ENCODE results near the gene TUBGCP3. TPM values are rescaled to one million over a fixed set of nuclear protein-coding genes. Genes with fewer than 3 reads are reported as not detected.

TUBGCP3 gene
- total and polyA plus RNA-seq, 2 donors from 2014 or later, result 9.1 to 33.2 TPM

GRCh38 chr13:112608212-112608611, 20.3 kb upstream of the TUBGCP3 start:
- H3K36me3 ChIP-seq (ENCODE audit: control insufficient read depth in 2 of 3, insufficient read depth in 3 of 3, low read length in 3 of 3), result no peaks in the 10 kb centered on the region
- DNase-seq, result no peak
- intact Hi-C loops (cut with DNase I), result no loop called here
- H3K4me3 ChIP-seq (ENCODE audit: low read length in 3 of 3), result no peak overlapping the region
- TF ChIP-seq CTCF (IDR thresholded peaks at IDR 0.05; ENCODE audit: borderline replicate concordance, extremely low read depth, insufficient read depth), result no peak
- no peak for FAIRE-seq
- peaks cover 0 to 7% (median 0%) of the 10 kb centered on the region in 3 donors for H3K4me1 ChIP-seq (ENCODE audit: control insufficient read depth in 2 of 3, insufficient read depth in 2 of 3, low read depth in 1 of 3, low read length in 3 of 3)
- no peaks in the 10 kb centered on the region for H3K9me3 ChIP-seq (ENCODE audit: control insufficient read depth in 2 of 3, insufficient read depth in 1 of 3, low read length in 3 of 3)
- H3K27ac ChIP-seq (ENCODE audit: low read depth in 2 of 2, low read length in 2 of 2), result no peak overlapping the region
- no peak overlapping the region for H3K9ac ChIP-seq (ENCODE audit: low read length in 3 of 3)
- no peaks in the 10 kb centered on the region for H3K27me3 ChIP-seq (ENCODE audit: control insufficient read depth, insufficient read depth, low read length)

DNA sequence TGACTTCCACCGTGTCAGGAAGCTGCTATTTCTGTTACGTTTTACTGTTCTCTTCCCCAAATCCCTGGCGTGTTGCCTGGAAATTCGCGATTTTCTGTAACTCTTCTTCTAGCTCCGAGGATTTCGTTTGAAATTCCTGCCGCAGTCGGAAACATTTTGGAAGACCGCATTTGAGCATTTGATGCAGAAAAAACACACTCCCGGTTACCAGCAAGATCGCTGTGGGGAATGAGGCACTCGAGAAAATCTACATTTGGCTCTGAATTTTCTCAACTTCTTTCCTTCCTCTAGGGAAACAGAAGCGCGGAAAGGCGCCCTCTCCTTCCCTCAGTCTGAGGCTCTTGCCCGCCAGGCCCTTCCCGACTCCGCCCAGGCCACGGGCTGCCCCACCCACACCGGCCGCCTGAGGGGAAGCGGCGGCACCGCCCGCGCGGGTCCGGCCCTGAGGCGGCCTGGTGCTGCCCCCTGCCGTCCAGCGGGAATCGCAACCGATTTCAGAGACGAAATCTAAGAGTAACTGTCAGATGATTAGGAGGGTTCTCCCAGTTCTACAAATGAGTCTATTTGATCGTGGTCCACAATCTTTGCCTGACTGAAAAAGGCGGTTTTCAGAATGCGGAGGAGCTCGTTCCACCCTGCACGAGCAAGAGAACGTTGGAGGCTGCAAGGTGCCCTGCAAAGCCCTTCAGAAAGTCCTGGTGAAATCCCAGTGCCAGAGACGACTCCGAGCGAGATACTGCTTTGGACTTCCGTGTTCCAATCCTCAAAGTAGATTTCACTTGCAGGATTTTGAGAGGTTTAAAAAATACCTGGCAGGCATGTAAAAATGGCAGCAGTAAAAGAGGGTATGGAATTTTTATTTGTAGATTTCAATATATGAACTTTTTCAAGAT, 18.4 kb upstream of the TUBGCP3 start:
- peak; percentile 99 for TF ChIP-seq CTCF (IDR thresholded peaks at IDR 0.05; ENCODE audit: borderline replicate concordance, extremely low read depth, insufficient read depth)
- intact Hi-C loops (cut with DNase I), result no loop called here
- Histone ChIP-seq H3K9me3 (ENCODE audit: control insufficient read depth in 2 of 3, insufficient read depth in 1 of 3, low read length in 3 of 3) (no peaks in the 10 kb centered on the region), H3K27ac (ENCODE audit: low read depth in 2 of 2, low read length in 2 of 2) (no peak overlapping the region), H3K36me3 (ENCODE audit: control insufficient read depth in 2 of 3, insufficient read depth in 3 of 3, low read length in 3 of 3) (no peaks in the 10 kb centered on the region), H3K9ac (ENCODE audit: low read length in 3 of 3) (peak overlapping the region; percentile 73 to 74 (median 74)), H3K4me3 (ENCODE audit: low read length in 3 of 3) (peak overlapping the region; percentile 75 to 87 (median 83)), H3K4me1 (ENCODE audit: control insufficient read depth in 2 of 3, insufficient read depth in 2 of 3, low read depth in 1 of 3, low read length in 3 of 3) (peaks cover 0 to 7% (median 0%) of the 10 kb centered on the region in 3 donors), H3K27me3 (ENCODE audit: control insufficient read depth, insufficient read depth, low read length) (no peaks in the 10 kb centered on the region)
- DNase-seq, result peak; percentile 94 to 97 (median 95)
- FAIRE-seq, result no peak

DNA sequence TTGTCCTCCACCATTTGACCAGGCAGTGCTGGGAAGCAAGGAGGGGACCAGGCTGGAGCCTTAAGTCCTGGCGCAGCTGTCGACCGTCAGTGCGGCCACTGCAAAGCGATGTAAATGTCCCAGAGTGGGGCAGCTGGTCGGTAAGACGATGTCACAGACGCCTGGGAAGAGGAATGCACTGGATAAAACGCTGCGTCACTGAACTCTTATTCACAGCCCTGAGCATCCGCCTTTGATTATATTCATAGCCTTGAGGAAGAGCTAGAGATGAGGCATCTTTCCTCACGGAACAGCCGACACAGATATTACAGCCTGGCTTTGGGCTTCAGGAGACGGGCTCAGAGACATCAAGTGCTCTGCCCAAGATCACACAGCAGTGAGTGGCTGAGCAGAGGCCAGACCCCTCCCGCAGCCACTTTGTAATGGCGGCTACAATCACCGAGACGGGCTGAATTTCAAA, 17.6 kb upstream of the TUBGCP3 start:
- Histone ChIP-seq H3K27ac (ENCODE audit: low read depth in 2 of 2, low read length in 2 of 2) (no peak overlapping the region), H3K4me1 (ENCODE audit: control insufficient read depth in 2 of 3, insufficient read depth in 2 of 3, low read depth in 1 of 3, low read length in 3 of 3) (peaks cover 0 to 7% (median 0%) of the 10 kb centered on the region in 3 donors), H3K4me3 (ENCODE audit: low read length in 3 of 3) (peak overlapping the region; percentile 75 to 87 (median 83)), H3K9ac (ENCODE audit: low read length in 3 of 3) (peak overlapping the region in 2 of 3 donors; percentile 74), H3K27me3 (ENCODE audit: control insufficient read depth, insufficient read depth, low read length) (no peaks in the 10 kb centered on the region), H3K9me3 (ENCODE audit: control insufficient read depth in 2 of 3, insufficient read depth in 1 of 3, low read length in 3 of 3) (no peaks in the 10 kb centered on the region), H3K36me3 (ENCODE audit: control insufficient read depth in 2 of 3, insufficient read depth in 3 of 3, low read length in 3 of 3) (no peaks in the 10 kb centered on the region)
- intact Hi-C loops (cut with DNase I), result no loop called here
- FAIRE-seq (no peak), DNase-seq (peak in 1 of 5 donors; percentile 52)
- no peak for TF ChIP-seq CTCF (IDR thresholded peaks at IDR 0.05; ENCODE audit: borderline replicate concordance, extremely low read depth, insufficient read depth)
